K562 (cell line): ENCODE data around the gene GLYATL3. TPM values are rescaled to one million over a fixed set of nuclear protein-coding genes. Genes with fewer than 3 reads are reported as not detected.

Experiments
- polyA plus RNA-seq, 8 experiments: library from polyadenylated mRNA; depleted of rRNA in 4 of 8; stranded (reverse) in 5 of 8; unstranded in 3 of 8; fragments of >200 nt; fragmentation: Nextera tagmentation in 2 of 8; fragmentation: Illumina TruSeq in 1 of 8; extraction: Ambion mirVana in 2 of 8; extraction: Trizol in 1 of 8; gene quantifications; 2 replicates each; pipeline versions ENCODE4 v1.2.1 to v1.2.3, GENCODE V29; 2011 to 2014; ENCODE audit warnings: inconsistent platforms in 1 of 8, missing spikeins in 1 of 8
- total RNA-seq, 7 experiments: library from RNA; depleted of rRNA in 6 of 7; stranded (reverse); fragments of >200 nt in 6 of 7; fragmentation: Illumina TruSeq in 2 of 7; extraction: Trizol in 2 of 7; gene quantifications; 2 replicates each; pipeline versions ENCODE4 v1.2.1 to v1.2.3, GENCODE V29; 2011 to 2021; ENCODE audit warnings: low replicate concordance in 1 of 7
- TF ChIP-seq, protein P1 (sequence below): sonication (generic); formaldehyde crosslinking; IDR thresholded peaks from 2 replicates; pipeline ENCODE4 v1.8.0; 2022; ENCODE audit warnings: missing genetic modification reagents, mild to moderate bottlenecking, moderate library complexity, borderline replicate concordance
- TF ChIP-seq, protein P2 (sequence below), 2 experiments: fragments of 450-650 bp in 1 of 2; sonication (generic) in 1 of 2; formaldehyde crosslinking in 1 of 2; IDR thresholded peaks; 2 replicates each; pipeline versions ENCODE4 v1.7.1 to v1.9.0; 2016 to 2022; ENCODE audit warnings: inconsistent platforms in 1 of 2, mild to moderate bottlenecking in 1 of 2, missing genetic modification reagents in 1 of 2

The GLYATL3 gene
- total and polyA plus RNA-seq, 9 of the 15 experiments (the other 6 are each of a cell fraction or from before 2014, with no cell fraction given) = not detected

DNA sequence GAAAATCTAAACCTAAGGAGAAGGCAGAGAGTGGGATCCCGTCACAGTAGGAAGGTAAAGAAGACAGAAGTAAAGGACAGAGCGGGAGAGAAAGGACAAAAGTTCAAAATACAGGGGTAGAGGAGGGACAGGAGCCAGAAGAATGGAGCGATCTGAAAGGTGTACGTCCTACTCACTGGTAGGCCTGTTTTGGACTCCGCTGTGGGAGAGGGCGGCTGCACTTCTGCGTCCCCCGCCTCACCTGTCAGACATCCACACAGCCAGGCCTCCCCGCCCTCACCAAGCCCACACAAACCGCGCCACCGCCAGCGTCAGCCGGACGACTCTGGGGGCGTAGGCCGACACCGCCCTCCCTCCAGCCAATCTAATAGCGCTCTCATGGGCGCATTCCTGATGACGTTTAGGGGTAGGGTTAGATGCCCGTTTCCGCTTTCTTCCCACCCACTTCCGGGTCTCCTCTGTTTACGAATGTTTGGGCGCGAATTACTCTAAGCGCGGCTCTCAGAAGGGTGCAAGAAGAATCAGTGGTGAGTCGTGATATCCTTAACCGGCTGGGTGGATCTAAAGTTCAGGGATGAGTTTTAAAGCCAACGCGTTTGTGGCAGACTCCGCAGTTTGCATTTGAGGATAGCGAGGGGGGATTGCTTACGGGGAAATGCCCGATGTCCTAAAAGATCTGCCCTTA lies 36.7 kb upstream of the GLYATL3 start, which contains the start of the genes CENPQ and MMUT (continued):
- TF ChIP-seq, protein P1, sequence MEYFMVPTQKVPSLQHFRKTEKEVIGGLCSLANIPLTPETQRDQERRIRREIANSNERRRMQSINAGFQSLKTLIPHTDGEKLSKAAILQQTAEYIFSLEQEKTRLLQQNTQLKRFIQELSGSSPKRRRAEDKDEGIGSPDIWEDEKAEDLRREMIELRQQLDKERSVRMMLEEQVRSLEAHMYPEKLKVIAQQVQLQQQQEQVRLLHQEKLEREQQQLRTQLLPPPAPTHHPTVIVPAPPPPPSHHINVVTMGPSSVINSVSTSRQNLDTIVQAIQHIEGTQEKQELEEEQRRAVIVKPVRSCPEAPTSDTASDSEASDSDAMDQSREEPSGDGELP = peak; percentile 95
- TF ChIP-seq, protein P2, sequence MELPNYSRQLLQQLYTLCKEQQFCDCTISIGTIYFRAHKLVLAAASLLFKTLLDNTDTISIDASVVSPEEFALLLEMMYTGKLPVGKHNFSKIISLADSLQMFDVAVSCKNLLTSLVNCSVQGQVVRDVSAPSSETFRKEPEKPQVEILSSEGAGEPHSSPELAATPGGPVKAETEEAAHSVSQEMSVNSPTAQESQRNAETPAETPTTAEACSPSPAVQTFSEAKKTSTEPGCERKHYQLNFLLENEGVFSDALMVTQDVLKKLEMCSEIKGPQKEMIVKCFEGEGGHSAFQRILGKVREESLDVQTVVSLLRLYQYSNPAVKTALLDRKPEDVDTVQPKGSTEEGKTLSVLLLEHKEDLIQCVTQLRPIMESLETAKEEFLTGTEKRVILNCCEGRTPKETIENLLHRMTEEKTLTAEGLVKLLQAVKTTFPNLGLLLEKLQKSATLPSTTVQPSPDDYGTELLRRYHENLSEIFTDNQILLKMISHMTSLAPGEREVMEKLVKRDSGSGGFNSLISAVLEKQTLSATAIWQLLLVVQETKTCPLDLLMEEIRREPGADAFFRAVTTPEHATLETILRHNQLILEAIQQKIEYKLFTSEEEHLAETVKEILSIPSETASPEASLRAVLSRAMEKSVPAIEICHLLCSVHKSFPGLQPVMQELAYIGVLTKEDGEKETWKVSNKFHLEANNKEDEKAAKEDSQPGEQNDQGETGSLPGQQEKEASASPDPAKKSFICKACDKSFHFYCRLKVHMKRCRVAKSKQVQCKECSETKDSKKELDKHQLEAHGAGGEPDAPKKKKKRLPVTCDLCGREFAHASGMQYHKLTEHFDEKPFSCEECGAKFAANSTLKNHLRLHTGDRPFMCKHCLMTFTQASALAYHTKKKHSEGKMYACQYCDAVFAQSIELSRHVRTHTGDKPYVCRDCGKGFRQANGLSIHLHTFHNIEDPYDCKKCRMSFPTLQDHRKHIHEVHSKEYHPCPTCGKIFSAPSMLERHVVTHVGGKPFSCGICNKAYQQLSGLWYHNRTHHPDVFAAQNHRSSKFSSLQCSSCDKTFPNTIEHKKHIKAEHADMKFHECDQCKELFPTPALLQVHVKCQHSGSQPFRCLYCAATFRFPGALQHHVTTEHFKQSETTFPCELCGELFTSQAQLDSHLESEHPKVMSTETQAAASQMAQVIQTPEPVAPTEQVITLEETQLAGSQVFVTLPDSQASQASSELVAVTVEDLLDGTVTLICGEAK (IDR thresholded peaks at IDR 0.05) = peak; percentile 97
- TF ChIP-seq, protein P2 (CRISPR knock-in tag; IDR thresholded peaks at IDR 0.05) = no peak
